Activated naive CD4-positive, alpha-beta T cell treated with anti-CD3 and anti-CD28 coated beads, Interleukin-2, amount 10 ng/mL, durations not matched to agents 7 days and 5 days (primary cell): ENCODE data around the gene LRP11.
"Not testable (repeated sequence)": the region's sequence is repeated elsewhere in the genome, so short reads cannot be mapped to it uniquely, and the experiment has no call there.

Experiments
- CTCF ChIA-PET: fragments of 350-600 bp; sonication (Branson Sonifier 250); formaldehyde crosslinking; loops from one replicate; lab custom pipeline; 2021; ENCODE audit warnings: antibody characterized with exemption; lab: Charles Lee
- DNase-seq: peaks from one replicate; pipeline ENCODE4 v3.0.0-alpha.2; 2020
- H3K27ac Mint-ChIP-seq: one replicate; pipeline ENCODE4 v1.8.0; 2021; ENCODE audit warnings: mild to moderate bottlenecking, moderate library complexity, mixed read lengths
- H3K27me3 Mint-ChIP-seq: one replicate; pipeline ENCODE4 v1.8.0; 2021; ENCODE audit warnings: mild to moderate bottlenecking, mixed read lengths
- H3K36me3 Mint-ChIP-seq: one replicate; pipeline ENCODE4 v1.8.0; 2021; ENCODE audit warnings: mixed read lengths
- H3K4me1 Mint-ChIP-seq: one replicate; pipeline ENCODE4 v1.8.0; 2021; ENCODE audit warnings: mixed read lengths
- H3K4me3 Mint-ChIP-seq: one replicate; pipeline ENCODE4 v1.8.0; 2021; ENCODE audit warnings: mild to moderate bottlenecking, moderate library complexity, mixed read lengths
- H3K9me3 Mint-ChIP-seq: one replicate; pipeline ENCODE4 v1.8.0; 2021; ENCODE audit warnings: mixed read lengths

The LRP11 gene

GRCh38 chr6:149869275-149869892 lies 5.2 kb upstream of the LRP11 start:
- Mint-ChIP-seq H3K36me3 (no peaks in the 10 kb centered on the region), H3K4me1 (peaks cover 7% of the 10 kb centered on the region), H3K4me3 (no peak overlapping the region), H3K27ac (no peak overlapping the region), H3K27me3 (peaks cover 25% of the 10 kb centered on the region), H3K9me3 (peaks cover 3% of the 10 kb centered on the region)
- CTCF ChIA-PET = interaction anchor here (1.1 to 1.3 kb wide), 4 partner anchors 15 to 202 kb away, joined by 3 to 5 read pairs (median 4); no protein-coding TSS in a partner anchor
- DNase-seq = no peak

DNA sequence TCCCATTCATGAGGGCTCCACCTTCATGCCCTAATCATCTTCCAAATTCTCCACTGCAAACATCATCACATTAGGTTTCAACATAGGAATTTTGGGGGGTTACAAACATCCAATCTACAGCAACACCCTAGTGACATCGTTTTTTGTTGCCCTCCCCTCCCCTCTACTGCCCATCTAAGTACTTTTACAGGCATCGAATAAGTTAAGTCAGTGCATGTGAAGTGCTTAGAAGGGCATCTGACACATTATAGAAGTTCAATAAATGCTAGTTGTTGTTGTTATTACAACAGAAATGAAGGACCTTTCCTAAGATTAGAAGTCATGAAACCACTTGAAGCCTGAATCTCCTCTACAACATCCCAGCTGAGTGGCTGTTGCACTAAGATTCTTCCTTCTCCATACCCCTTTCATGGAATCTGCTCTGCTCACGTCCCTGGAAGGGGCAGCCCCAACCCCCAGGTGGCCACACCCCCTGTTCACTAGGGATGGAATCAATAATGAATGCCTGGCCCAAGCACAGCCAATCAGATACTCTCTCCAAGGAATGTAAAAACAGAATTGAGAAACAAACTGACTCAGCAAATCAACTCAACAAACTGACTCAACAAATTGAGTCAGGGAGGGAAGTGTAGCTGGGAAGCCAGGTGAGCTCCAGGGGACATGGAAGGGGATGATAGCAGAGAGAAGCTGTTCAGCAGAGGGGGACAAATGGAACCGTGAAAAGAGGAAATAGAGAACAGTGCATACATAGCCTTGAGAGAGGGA lies 3.9 kb upstream of the LRP11 start:
- Mint-ChIP-seq H3K9me3 (peaks cover 3% of the 10 kb centered on the region), H3K4me1 (peaks cover 9% of the 10 kb centered on the region), H3K4me3 (no peak overlapping the region), H3K36me3 (no peaks in the 10 kb centered on the region), H3K27me3 (peaks cover 21% of the 10 kb centered on the region), H3K27ac (no peak overlapping the region)
- DNase-seq = no peak
- CTCF ChIA-PET = interaction anchor here (1.2 kb wide), 1 partner anchor 203 kb away, joined by 3 read pairs; no protein-coding TSS in a partner anchor

DNA sequence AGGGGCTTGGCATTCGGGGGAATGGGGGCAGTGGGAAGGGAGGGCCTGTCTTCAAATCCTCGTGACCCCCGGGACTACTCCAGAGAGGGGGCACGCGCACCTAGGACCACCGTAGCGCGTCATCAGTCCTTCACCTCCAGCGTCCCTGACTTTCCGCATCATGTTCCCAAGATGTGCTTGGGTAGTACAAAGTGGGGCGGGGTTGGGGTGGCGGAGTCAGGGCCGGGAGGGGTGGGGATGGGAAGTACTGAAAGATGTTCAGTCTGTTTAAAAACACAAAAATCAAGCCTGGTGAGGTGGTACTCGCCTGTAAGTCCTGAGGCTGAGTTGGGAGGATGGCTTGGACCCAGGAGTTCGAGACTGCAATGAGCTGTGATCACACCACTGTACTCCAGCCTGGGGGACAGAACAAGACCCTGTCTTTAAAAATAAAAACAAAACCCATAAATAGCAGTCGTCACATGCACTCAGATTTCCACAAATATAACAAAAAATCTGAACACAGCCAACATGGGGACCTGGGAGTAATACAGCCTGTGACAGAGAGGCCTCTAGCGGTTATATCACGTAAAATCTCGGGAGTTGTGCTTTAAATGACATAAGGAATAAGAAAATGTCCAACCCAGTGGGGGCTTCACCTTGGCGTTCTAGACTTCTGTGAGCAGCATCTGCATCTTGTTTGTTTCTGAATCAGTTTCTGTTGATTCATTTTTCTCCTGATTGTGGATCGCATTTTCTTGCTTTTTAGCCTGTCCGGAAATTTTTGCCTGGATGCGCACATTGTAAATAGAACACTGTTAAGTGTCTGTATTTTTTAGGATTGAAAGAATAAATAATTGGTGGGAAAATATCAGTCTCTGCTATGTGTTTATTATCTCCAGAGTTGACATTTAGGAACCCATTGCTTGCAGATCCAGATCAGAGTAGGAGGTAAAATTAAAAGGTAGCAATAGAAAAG lies 698 bp upstream of the LRP11 start:
- CTCF ChIA-PET = interaction anchor here (0.6 to 3.3 kb wide), 10 partner anchors 11 to 319 kb away, joined by 3 to 12 read pairs (median 3); partner anchors contain the start of gene PPIL4
- peak; percentile 45 for DNase-seq
- Mint-ChIP-seq H3K9me3 (no peaks in the 10 kb centered on the region), H3K4me3 (peak overlapping the region; percentile 53), H3K36me3 (no peaks in the 10 kb centered on the region), H3K27ac (peak overlapping the region; percentile 74), H3K4me1 (peaks cover 17% of the 10 kb centered on the region), H3K27me3 (peaks cover 45% of the 10 kb centered on the region)

DNA sequence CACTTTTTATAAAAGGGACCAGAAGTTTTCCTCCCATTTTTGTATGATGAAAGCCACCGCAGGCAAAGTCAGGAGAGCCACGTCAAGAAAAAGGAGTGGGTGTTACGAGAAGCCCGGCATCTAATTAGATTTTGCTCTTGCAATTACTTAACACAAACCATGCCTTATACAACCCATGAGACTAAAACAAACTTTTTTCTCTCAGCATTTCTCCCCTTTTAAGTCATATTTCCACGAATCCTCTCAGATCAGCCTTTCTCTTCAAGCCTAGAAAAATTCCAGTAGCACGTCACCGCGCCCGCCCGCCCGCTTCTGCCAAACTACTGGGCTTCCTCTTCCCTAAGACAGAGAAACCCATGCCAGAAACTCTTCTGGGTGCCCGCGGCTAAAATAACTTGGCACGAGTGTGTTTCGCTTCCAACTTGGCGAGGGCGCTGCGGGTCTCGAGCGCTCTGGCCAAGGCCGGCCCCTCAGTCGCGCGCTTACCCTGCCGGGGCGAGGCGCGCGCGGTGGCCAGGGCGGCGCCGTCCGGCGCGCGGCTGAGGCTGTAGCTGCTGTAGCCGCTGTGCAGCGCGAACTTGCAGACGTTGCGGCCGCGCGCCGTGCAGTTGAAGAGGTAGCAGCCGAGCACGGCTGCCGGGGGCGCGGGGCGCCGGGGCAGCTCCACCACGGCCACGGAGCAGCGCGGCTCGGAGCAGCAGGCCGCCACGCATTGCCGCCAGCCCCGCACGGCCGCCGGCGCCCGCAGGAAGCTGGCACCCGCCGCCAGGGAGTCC lies 1.0 kb downstream of the LRP11 start:
- no peak overlapping the region for H3K27ac Mint-ChIP-seq

GRCh38 chr6:149862424-149862738 lies 1.8 kb downstream of the LRP11 start:
- CTCF ChIA-PET = interaction anchor here (1.6 to 3.4 kb wide), 2 partner anchors 20 to 22 kb away, joined by 3 to 12 read pairs; no protein-coding TSS in a partner anchor
- Mint-ChIP-seq H3K4me1 (peaks cover 17% of the 10 kb centered on the region), H3K4me3 (peak overlapping the region; percentile 80), H3K27me3 (peaks cover 36% of the 10 kb centered on the region)
- not testable (repeated sequence) for DNase-seq, H3K27ac Mint-ChIP-seq, H3K9me3 Mint-ChIP-seq, H3K36me3 Mint-ChIP-seq

More for the DNA sequence above, 1.0 kb downstream of the LRP11 start:
- H3K4me1 Mint-ChIP-seq = peaks cover 17% of the 10 kb centered on the region
- peak overlapping the region; percentile 80 for H3K4me3 Mint-ChIP-seq
- H3K36me3 Mint-ChIP-seq = no peaks in the 10 kb centered on the region
- H3K27me3 Mint-ChIP-seq = peaks cover 36% of the 10 kb centered on the region
- CTCF ChIA-PET = interaction anchor here (1.1 to 3.3 kb wide), 5 partner anchors 9 to 140 kb away, joined by 3 to 12 read pairs (median 3); no protein-coding TSS in a partner anchor
- peak; percentile 48 for DNase-seq
- no peaks in the 10 kb centered on the region for H3K9me3 Mint-ChIP-seq

DNA sequence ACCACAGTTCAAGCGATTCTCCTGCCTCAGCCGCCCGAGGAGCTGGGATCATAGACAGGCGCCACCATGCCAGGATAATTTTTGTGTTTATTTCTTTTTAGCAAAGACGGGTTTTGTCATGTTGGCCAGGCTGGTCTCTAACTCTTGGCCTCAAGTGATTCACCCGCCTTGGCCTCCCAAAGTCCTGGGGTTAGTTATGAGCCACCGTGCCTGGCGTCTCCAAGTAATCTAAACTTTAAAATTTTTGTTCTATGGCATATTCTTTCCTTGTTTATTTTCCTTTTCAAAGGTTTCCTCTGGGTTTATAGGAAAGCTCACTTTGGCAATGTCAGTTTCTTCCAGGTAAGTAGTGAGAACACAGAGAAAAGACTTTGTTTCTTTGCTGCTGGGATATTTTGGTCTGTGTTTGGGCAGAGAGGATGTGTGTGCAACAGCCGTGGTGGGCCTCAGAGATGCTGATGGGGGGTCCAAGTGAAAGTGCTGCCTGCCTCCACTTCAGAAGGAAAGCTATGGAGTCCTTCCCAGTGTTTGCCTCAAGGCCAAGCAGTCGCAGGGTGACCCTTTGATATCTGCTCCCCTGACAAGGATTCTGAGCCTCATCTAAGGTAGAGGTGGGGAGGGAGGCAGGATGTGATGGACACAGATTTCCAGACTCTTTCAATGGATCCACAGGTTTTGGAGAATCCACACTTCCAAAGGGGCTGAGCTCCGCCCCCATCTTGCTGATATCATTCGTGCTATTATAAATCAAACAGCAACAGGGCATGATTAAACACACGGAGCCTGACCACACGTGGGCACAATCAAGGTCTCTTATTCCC lies 2.3 kb downstream of the LRP11 start:
- H3K4me1 Mint-ChIP-seq = peaks cover 17% of the 10 kb centered on the region
- no peaks in the 10 kb centered on the region for H3K36me3 Mint-ChIP-seq
- no peak for DNase-seq
- H3K9me3 Mint-ChIP-seq = no peaks in the 10 kb centered on the region
- CTCF ChIA-PET = interaction anchor here (0.6 to 3.4 kb wide), 4 partner anchors 14 to 282 kb away, joined by 3 to 12 read pairs (median 3); no protein-coding TSS in a partner anchor
- peak overlapping the region; percentile 24 for H3K4me3 Mint-ChIP-seq
- no peak overlapping the region for H3K27ac Mint-ChIP-seq
- peaks cover 36% of the 10 kb centered on the region for H3K27me3 Mint-ChIP-seq

GRCh38 chr6:149860834-149861602 lies 3.1 kb downstream of the LRP11 start:
- no peaks in the 10 kb centered on the region for H3K9me3 Mint-ChIP-seq

DNA sequence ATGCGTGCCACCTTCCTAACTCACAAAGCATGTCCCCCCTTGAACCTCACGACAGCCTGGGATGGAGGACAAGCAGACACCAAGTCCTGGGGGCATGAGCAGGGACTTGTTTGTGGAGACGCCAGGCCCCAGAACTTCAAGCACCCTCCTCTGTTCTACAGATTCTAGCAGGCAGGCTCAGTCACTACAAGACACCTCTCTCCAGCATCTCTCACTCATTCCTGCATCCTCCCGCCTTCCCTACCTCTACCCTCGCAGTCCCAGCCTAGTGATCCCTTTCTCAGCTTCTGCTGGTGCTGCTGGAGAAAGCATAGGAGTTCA lies 3.7 kb downstream of the LRP11 start:
- no peaks in the 10 kb centered on the region for H3K36me3 Mint-ChIP-seq
- CTCF ChIA-PET = interaction anchor here (1.8 to 3.4 kb wide), 2 partner anchors 13 to 20 kb away, joined by 3 to 12 read pairs; no protein-coding TSS in a partner anchor
- no peak for DNase-seq
- no peak overlapping the region for H3K4me3 Mint-ChIP-seq
- no peak overlapping the region for H3K27ac Mint-ChIP-seq
- no peaks in the 10 kb centered on the region for H3K9me3 Mint-ChIP-seq
- peaks cover 19% of the 10 kb centered on the region for H3K4me1 Mint-ChIP-seq
- H3K27me3 Mint-ChIP-seq = peaks cover 30% of the 10 kb centered on the region

More at GRCh38 chr6:149860834-149861602, 3.1 kb downstream of the LRP11 start:
- DNase-seq = no peak
- H3K27ac Mint-ChIP-seq = no peak overlapping the region
- no peak overlapping the region for H3K4me3 Mint-ChIP-seq
- H3K4me1 Mint-ChIP-seq = peaks cover 17% of the 10 kb centered on the region
- CTCF ChIA-PET = interaction anchor here (1.6 to 3.4 kb wide), 3 partner anchors 14 to 21 kb away, joined by 3 to 12 read pairs (median 3); no protein-coding TSS in a partner anchor
- H3K27me3 Mint-ChIP-seq = peaks cover 30% of the 10 kb centered on the region
- H3K36me3 Mint-ChIP-seq = no peaks in the 10 kb centered on the region

DNA sequence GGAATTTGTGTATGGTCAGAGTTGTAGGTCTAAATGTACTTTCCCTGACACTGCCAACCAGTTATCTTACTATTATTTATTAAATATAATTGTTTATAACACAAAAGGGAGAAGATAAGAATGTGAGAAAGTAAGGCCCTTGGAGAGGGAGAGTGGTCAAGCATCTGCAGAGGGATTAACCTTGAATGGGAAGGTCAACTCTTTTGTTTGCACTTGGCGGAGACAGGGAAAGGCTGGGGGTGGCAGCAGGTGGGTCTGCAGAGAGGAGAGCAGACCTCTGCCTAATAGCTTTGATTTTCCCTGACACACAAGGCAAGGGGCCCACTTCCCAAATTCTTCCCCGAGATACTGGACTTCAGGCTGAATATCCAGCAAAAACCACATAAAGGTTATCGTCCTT lies 4.2 kb downstream of the LRP11 start:
- Mint-ChIP-seq H3K4me1 (peaks cover 20% of the 10 kb centered on the region), H3K27me3 (peaks cover 32% of the 10 kb centered on the region), H3K4me3 (no peak overlapping the region), H3K36me3 (no peaks in the 10 kb centered on the region), H3K9me3 (no peaks in the 10 kb centered on the region), H3K27ac (no peak overlapping the region)
- DNase-seq = no peak
- CTCF ChIA-PET = interaction anchor here (1.8 to 3.4 kb wide), 2 partner anchors 12 to 20 kb away, joined by 3 to 12 read pairs; no protein-coding TSS in a partner anchor

GRCh38 chr6:149859368-149859767 lies 4.8 kb downstream of the LRP11 start:
- H3K27ac Mint-ChIP-seq = no peak overlapping the region
- H3K36me3 Mint-ChIP-seq = no peaks in the 10 kb centered on the region
- peaks cover 37% of the 10 kb centered on the region for H3K27me3 Mint-ChIP-seq
- no peaks in the 10 kb centered on the region for H3K9me3 Mint-ChIP-seq
- DNase-seq = no peak
- H3K4me3 Mint-ChIP-seq = no peak overlapping the region
- CTCF ChIA-PET = interaction anchor here (3.4 kb wide), 1 partner anchor 19 kb away, joined by 12 read pairs; no protein-coding TSS in a partner anchor
- H3K4me1 Mint-ChIP-seq = peaks cover 23% of the 10 kb centered on the region

- no peaks in the 10 kb centered on the region for H3K36me3 Mint-ChIP-seq
- CTCF ChIA-PET = interaction anchor here (0.6 kb wide), 1 partner anchor 21 kb away, joined by 4 read pairs; no protein-coding TSS in a partner anchor
- no peak overlapping the region for H3K4me3 Mint-ChIP-seq
- H3K9me3 Mint-ChIP-seq = no peaks in the 10 kb centered on the region
- peaks cover 27% of the 10 kb centered on the region for H3K4me1 Mint-ChIP-seq
- H3K27ac Mint-ChIP-seq = no peak overlapping the region
- DNase-seq = no peak
- H3K27me3 Mint-ChIP-seq = peaks cover 31% of the 10 kb centered on the region
These were observed 6.6 kb downstream of the LRP11 start for GRCh38 chr6:149857541-149857940.
